ENCODE results near the gene ISOC2.
"Not testable (repeated sequence)": the region's sequence is repeated elsewhere in the genome, so short reads cannot be mapped to it uniquely, and the experiment has no call there.

ISOC2 gene, protein sequence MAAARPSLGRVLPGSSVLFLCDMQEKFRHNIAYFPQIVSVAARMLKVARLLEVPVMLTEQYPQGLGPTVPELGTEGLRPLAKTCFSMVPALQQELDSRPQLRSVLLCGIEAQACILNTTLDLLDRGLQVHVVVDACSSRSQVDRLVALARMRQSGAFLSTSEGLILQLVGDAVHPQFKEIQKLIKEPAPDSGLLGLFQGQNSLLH

GRCh38 chr19:55461259-55461973, at the start of gene ISOC2:
Gene ISOC2, minus strand, starts transcription at chr19:55461642. Its CDS starts 5,156 bp downstream, at chr19:55456486.
- intact Hi-C loops (cut with DNase I), result no loop called here
- peak; percentile 99 to 100 (median 100) for DNase-seq

DNA sequence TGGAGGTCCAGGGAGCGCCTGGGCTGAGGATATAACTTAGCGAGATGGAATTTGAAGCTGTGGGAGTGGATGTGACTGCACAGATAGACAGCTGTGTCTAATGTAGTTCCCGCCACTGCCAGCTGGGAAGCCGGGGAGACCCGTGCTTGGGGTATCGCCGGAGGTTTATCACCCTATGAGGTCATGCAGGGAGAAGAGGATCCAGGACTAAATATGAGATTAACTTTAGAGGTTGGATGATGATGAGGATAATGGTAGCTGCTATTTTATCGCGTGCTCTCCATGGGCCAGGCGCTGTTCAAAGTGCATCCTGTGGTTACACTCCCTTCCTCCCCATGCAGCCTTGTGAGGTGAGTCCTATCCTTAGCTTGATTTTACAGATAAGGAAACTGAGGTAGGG, 46.7 kb upstream of the ISOC2 start:
- no peak for DNase-seq
- intact Hi-C loops (cut with DNase I), result no loop called here

DNA sequence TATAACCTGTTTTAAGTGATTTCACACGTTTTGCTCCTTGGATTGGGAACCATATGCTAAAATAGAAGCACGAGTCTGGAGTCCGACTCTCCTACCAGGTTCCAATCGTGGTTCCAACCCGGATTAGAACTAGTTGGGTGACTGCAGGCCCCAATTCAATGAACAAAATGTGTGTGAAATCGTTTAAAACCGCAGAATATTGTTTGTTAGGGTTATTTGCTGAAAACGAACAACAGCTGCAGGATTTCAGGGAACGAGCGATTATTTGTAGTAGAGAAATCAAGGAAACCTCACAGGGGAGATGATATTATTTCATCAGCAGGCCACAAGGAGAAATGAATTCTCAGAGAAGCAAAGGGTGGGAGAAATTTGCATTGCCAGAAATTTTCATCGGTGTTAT, 43.5 kb upstream of the ISOC2 start:
- DNase-seq, result no peak
- intact Hi-C loops (cut with DNase I), result loop anchor here (5.0 kb wide), 2 partner anchors 38 to 363 kb away; no protein-coding TSS in a partner anchor

DNA sequence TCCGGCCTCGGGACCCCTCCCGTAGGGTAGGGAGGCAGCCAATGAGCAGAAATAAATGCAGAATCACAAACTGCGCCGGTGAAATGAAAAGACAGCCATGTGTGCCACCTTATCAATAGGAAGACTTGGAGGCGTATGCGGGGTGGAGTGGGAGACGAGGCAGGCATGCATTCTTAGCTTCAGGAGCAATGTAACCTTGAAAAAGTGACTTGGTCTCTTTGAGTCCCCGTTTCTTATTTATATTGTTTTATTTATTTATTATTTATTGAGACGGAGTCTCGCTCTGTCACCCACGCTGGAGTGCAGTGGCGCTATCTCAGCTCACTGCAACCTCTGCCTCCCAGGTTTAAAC, 42.8 kb upstream of the ISOC2 start:
- intact Hi-C loops (cut with DNase I), result loop anchor here (5.0 kb wide), 2 partner anchors 37 to 362 kb away; no protein-coding TSS in a partner anchor
- DNase-seq, result no peak

DNA sequence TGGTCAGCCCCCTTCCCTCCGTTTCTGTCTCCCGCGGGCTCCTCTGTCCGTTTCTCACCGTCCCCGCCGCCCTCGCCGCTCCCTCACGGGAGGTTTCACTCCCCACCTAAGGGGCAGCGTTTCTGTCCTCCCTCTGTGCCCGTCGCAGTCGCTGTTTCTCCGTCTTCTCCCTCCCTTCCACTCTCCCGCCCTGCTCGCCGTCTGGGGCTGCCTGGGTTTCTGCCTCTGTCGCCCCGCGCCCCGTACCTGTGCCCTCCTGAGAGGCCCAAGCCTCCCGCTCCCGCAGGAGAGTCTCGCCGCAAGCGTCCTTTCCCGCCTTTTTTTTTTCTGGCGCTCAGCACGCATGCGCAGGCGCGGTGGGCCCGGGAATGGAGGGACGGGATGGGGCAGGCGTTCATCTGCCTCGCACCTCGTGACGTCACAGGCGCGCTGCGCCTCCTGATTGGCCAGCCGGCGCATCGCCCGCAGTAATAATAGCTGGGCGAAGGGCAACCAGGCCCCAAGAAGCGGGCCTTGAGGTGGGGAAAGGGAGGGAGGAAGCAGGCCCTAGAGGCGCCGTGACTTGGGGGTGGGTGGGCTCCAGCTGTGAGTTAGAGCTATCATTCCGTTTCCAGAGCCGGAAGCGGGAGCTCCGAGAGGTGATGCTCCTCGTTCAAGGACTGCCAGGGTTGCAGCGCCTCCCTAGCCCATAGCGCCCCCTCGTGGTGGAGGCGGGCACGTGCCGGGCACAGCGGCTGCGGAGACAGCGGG, 42.2 kb upstream of the ISOC2 start:
- DNase-seq, result peak; percentile 91 to 99 (median 96)
- intact Hi-C loops (cut with DNase I), result loop anchor here (5.0 kb wide), 2 partner anchors 36 to 361 kb away; no protein-coding TSS in a partner anchor

DNA sequence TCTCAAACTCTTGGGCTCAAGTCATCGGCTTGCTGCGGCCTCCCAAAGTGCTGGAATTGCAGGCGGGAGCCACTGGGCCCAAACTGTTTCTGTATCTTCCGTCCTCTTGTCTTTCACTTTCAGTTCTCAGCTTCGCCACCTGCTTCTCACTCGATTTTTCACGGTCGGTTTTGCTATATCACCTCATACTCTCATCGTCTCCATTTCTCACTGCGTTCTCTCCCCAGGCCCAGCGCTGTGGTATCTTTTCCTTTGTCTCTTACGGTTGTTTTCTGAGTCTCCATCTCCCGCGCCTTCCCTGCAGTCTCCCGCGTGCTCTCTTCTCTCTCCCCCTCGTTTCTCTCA, 41.7 kb upstream of the ISOC2 start:
- intact Hi-C loops (cut with DNase I), result loop anchor here (5.0 kb wide), 2 partner anchors 36 to 361 kb away; no protein-coding TSS in a partner anchor

GRCh38 chr19:55502197-55502952, 40.9 kb upstream of the ISOC2 start:
- intact Hi-C loops (cut with DNase I), result loop anchor here (5.0 kb wide), 2 partner anchors 35 to 360 kb away; no protein-coding TSS in a partner anchor
- DNase-seq, result no peak

More for the DNA sequence above, 41.7 kb upstream of the ISOC2 start:
- DNase-seq, result no peak

GRCh38 chr19:55500368-55500952, 39.0 kb upstream of the ISOC2 start:
- no peak for DNase-seq
- intact Hi-C loops (cut with DNase I), result loop anchor here (5.0 kb wide), 2 partner anchors 33 to 358 kb away; no protein-coding TSS in a partner anchor

GRCh38 chr19:55498246-55498840, 36.9 kb upstream of the ISOC2 start:
- intact Hi-C loops (cut with DNase I), result no loop called here
- no peak for DNase-seq

- no peak for DNase-seq
- intact Hi-C loops (cut with DNase I), result no loop called here
Observed at GRCh38 chr19:55497763-55498162, 36.3 kb upstream of the ISOC2 start.

DNA sequence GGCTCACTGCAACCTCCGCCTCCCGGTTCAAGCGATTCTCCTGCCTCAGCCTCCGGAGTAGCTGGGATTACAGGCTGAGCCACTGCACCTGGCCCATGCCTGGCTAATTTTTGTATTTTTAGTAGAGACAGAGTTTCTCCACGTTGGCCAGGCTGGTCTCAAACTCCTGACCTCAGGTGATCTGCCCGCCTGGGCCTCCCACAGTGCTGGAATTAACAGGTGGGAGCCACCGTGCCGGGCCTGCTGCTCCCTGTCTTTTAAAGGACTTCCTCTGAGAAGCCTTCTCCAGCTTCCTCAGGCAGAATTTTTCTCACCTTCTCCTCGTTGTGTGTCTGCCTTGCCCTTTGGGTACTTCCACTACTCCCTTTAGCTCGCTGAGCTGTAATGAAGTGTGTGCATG, 35.4 kb upstream of the ISOC2 start:
- intact Hi-C loops (cut with DNase I); DNase-seq: not testable (repeated sequence)

DNA sequence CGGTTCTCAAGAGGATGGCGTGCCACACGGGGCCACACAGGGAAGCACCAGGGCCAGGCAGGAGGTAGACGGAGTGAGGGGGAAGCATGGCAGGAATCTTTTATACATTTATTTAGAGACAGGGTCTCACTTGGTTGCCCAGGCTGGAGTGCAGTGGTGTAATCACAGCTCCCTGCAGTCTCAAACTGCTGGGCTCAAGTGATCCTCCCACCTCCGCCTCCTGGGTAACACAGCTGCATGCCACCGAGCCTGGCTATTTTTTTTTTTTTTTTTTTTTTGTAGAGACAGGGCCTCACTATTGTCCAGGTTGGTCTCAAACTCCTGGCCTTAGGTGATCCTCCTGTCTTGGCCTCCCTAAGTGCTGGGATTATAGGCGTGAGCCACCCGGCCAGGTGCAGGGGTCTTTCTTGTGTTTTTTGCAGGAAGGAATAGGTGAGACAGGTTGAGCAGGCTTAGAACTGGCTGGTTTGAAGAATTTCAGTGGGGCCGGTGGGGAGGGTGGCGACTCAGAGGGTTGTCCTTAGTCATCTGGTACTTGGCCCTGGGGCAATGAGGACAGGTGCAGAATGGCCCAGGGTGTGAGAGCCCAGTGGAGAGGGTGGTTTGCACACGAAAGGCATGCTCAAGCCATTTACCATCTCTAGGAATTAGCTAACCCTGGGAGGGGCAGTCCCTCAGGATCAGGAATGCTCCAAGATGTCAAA, 34.4 kb upstream of the ISOC2 start:
- intact Hi-C loops (cut with DNase I), result no loop called here
- DNase-seq, result no peak

GRCh38 chr19:55494172-55494761, 32.8 kb upstream of the ISOC2 start:
- DNase-seq, result peak in 40 of 42 donors; percentile 36 to 85 (median 70)
- intact Hi-C loops (cut with DNase I), result no loop called here

DNA sequence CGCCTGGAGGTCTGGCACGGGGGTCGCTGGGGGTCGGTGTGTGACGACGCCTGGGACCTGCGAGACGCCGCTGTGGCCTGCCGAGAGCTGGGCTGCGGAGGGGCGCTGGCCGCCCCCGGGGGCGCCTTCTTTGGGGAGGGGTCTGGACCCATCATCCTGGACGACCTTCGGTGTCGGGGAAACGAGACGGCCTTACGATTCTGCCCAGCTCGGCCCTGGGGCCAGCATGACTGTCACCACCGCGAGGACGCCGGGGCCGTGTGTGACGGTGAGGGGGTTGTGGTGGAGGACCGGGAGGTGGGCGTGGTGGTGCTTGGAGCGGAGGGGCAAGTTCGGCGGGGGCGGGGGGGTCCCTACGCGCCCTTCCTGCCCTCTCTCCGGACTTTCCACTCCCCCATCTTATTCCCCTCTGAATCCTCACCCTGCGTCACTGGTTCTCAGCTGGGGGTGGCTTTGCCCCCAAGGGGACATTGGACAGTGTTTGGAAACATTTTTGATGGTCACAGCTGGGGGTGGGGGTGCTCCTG, 32.3 kb upstream of the ISOC2 start:
- intact Hi-C loops (cut with DNase I), result no loop called here
- no peak for DNase-seq

DNA sequence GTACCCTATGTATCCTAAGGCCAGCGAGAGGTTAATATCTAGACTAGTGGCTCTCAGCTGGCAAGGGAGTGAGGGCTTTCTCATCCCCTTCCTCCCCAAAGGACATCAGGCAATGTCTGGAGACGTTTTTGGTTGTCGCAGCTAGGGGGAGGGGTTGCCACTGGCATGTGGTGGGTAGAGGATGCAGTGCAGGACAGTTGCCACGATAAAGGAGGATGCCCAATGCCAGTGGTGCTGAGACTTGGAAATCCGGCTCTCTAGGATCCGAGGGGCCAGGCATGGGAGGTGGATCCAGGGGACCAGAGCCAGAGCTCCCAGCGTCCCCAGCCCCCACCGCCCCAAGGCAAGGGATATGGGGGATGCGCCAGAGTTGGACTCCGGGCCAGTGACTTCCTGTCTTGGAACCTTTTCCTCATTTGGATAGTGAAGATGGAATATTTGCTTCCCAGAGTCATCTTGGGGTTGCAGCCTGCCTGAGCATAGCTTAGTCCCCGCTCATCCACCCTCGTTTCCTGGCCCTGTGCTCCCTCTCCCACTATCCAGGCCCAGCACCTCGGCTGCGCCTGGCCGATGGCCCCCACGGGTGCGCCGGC, 31.7 kb upstream of the ISOC2 start:
- DNase-seq, result no peak

GRCh38 chr19:55492362-55492944, 31.0 kb upstream of the ISOC2 start:
- peak in 23 of 42 donors; percentile 29 to 82 (median 57) for DNase-seq
- intact Hi-C loops (cut with DNase I), result no loop called here

More for the DNA sequence above, 31.7 kb upstream of the ISOC2 start:
- intact Hi-C loops (cut with DNase I), result no loop called here
